GM19324 (cell line): ENCODE data around the gene SH3BP5.

Experiments used
- ATAC-seq: cut with Tn5 transposase; IDR thresholded peaks from one replicate; pipeline ENCODE4 v1.9.1; 2021; ENCODE audit warnings: mild to moderate bottlenecking, moderate library complexity; ENCODE audit not compliant: unreplicated experiment, low FRiP score

SH3BP5 gene

DNA sequence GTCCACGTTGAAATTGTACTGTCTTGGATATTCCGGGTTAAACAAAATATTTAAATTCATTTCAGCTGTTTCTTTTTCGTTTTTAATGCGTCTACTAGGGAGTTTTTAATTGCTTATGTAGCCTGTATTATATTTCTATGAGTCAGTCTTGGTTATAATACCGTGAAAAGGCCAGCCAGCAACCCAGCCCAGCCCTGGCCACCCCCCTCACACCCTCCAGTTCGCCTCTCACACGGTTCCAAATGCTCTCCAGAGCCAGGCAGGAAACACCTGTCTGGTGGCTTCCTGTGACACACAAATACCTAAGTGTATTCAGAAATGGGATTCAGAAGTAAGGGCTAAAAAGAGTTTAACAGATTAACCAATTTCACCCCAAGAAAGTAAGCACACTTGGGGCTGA lies 4.4 kb downstream of the SH3BP5 start:
- no peak for ATAC-seq

DNA sequence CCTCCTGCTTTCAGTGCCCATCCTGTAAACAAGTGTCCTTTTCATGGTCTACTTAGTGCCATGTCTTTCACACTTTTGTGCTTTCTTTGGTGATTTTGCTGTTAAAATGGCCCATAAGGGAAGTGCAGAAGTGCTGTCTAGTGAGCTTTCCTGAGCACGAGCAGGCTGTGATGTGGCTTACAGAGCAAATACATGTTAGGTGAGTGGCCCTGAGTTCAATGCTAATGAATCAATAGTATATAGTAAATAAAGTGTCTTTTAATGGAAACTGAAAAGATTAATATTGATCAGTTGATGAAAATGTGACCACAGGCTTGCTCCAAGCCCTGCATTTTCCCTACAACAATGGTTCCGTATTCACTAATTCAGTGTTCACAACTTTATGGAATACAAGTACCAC lies 5.7 kb downstream of the SH3BP5 start:
- no peak for ATAC-seq

- no peak for ATAC-seq
Measured at GRCh38 chr3:15326037-15326436, 6.3 kb downstream of the SH3BP5 start.

DNA sequence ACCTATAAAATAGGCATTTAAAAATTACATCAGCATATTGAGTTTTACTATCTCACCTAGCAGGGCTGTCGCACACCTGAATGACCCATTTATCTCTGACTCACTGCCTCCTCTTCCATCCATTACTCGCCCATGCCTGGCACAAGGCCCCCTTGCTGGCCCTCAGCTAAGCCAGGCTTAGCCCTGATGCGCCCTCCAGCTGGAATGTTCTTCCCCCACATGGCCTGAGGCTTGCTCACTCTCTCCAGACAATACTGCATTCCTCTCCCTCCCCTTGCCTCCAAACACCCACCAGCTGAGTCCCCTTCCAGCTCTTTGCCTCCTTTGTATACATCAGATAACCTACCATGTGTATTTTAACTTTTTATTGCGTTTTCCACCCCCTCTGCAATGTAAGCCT lies 7.2 kb downstream of the SH3BP5 start:
- no peak for ATAC-seq

- ATAC-seq = no peak
Measured at GRCh38 chr3:15324379-15324808, 8.0 kb downstream of the SH3BP5 start.

GRCh38 chr3:15323063-15323462 lies 9.3 kb downstream of the SH3BP5 start:
- ATAC-seq = no peak

DNA sequence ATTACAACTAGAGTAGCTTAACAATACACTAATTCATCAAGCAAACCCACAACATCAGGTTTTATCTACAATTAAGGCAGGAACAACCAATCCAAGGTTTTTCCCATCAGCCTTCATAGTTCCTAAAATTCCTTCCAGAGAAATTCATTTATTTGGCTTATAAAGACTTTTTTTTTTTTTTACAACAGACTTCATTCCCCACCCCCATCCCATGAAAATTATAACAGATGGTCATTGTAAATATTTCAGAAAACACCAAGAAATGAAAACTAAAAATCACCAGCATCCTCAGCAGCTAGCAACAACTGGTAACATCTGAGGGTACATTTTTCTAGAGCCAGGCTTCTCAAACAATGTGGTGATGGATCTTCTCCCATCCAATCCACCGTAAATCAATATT lies 11.0 kb downstream of the SH3BP5 start:
- no peak for ATAC-seq

DNA sequence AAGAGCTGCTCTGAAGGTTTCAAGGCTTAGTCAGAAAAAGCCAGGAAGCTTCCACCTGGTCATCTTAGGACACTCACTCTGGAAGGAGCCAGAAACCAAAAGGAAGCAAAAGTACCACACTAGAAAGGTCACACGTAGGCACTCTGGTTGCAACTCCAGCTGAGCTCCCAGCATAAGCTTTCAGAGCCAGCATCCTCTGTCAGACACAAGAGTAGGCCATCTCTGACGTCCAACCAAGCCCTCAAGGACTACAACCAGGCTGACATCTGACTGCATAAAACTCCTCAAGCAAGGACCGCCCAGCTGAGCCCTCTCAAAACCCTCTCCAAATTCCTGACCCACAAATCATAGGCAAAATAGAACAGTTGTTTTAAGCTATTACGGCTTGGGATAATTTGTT lies 12.8 kb downstream of the SH3BP5 start:
- no peak for ATAC-seq

DNA sequence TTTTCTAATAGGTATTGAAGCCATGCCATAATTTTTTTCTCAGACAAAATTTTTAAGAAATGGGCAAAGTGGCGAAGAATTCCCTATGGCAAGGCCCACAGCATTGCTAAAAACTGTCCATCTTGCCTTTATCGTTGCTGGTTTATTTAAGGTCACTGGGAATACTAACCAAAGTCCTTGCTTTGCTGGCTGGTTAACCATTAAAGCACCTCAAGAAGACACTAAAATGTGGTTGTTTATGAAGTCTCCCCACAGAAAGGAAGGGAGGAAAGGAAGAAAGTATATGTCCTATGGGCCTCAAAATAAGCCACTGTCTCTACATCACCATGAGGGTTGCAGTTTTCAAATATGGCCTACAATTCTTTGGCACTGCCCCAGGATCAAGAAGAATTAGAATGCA lies 13.2 kb downstream of the SH3BP5 start:
- ATAC-seq = no peak

DNA sequence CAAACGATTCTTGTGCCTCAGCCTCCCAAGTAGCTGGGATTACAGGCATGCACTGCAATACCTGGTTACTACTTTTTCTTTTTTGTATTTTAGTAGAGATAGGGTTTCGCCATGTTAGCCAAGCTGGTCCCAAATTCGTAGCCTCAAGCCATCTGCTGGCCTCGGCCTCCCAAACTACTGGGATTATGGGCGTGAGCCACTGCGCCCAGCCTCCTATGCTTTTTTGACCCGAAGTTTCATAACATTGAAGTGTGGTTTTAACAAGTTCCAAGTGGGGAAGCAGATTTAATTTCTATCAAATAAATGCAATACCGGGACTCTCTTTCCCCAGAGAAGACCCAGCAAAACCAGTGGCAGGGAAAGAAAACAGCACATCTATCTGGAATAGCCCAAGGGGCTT lies 13.7 kb downstream of the SH3BP5 start:
- ATAC-seq = no peak

DNA sequence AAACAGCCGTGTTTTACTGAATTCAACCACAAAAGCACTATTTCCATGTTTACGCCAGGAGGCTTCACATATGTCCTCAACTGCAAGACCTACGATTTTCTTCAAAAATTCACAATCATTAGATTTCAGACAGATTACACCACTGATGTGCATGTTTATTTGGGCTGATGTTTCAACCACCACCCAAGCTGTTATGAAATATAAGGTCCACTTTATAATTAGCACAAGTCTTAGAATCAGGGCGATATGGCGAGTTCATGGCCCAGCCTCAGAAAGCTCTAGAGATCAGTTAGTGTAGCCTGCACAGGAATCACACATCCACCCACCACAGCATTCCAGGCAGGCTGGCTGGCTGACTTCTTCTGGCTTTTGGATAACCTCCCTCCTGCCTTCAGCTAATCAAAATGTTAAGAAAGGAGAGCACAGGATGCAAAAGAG lies 15.4 kb downstream of the SH3BP5 start:
- no peak for ATAC-seq

DNA sequence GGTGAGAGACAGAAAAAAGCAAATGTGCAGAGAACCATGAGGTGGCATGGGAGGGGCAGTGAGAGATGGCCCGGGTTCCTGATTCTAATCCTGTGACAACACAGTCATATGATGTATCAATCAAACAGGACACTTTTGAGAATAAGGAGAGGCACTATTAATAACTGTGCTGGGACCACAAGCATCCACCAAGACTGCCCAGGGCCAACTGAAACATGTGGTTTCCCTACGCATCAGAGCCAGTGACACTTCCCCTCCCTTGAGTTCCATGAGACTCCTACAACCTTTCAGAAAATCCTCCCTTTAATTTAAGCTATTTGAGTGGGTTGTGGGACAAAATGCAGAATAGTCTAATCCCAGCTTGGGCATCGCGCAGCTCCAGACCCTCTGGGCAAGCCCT lies 17.4 kb downstream of the SH3BP5 start:
- no peak for ATAC-seq

- ATAC-seq = no peak
Measured at GRCh38 chr3:15314276-15314675, 18.1 kb downstream of the SH3BP5 start.

- no peak for ATAC-seq
Measured at GRCh38 chr3:15313461-15313860, 18.9 kb downstream of the SH3BP5 start.

DNA sequence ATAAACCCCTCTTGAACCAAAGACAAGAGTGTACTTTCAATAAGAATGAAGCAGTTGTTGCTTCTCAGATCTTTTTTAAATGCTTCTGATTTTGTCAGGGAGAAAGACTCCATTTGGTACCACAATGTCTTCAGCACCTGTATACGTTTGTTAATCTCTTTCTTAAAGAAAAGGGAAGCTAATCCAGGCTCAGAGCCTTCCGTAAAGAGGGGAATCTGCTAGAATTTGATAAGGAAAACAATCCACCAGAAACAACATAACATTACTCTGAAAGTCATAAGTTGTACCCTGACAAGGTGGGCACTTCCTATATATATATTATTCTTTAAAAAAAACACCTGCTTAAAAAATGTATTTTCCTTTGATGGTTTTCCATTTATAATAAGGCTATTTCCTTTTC lies 19.8 kb downstream of the SH3BP5 start:
- no peak for ATAC-seq

- no peak for ATAC-seq
Measured at GRCh38 chr3:15310491-15311370, 21.7 kb downstream of the SH3BP5 start.

DNA sequence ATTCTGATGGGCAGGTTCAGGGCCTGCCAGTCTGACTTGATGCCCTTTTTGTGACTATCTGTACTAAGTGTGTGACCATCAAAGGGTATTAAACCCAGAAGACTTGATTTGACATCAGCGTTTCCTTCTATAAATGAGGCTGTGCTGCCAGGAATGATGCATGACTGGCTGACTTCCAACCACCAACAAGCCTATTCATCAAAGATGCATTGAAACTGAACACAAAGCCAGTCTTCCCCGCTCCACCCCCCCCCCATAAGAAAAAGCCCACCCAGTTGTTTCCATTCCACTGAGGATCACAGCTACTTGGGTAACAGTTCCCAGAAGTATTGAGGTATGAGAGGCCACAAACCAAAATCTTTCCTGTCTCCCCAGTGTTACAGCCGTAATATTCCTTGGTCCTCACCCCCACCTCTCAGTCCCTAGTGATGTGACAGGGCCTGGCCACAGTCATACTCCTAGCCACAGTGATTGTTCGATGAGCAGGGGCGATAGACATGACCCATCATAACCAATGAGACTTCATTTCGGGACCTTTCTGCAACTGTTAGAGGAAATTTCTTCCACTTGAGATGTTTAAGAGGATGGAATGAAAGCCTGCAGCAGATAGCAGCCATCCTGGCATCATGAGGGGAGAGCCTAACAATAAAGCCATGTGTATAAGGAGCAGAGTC lies 22.6 kb downstream of the SH3BP5 start:
- no peak for ATAC-seq

- no peak for ATAC-seq
Measured at GRCh38 chr3:15307580-15307979, 24.8 kb downstream of the SH3BP5 start.

DNA sequence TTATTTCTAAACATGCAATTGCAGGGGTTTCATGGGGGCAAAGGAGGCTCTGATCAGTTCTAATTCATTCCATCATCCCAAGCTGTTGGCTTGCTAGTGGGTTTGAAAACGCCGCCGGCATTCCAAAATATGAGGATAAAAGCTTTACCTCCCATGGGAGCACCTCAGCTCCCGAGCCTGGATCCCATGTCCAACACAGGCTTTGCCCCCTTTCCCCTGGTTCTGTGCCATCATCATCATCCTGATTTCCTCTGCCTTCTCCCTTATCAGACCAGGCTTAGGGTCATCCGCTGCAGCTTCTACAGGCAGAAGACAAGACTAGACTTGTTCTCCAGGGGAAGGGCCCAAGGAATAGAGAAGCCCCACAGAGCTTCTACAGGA lies 25.4 kb downstream of the SH3BP5 start:
- no peak for ATAC-seq

DNA sequence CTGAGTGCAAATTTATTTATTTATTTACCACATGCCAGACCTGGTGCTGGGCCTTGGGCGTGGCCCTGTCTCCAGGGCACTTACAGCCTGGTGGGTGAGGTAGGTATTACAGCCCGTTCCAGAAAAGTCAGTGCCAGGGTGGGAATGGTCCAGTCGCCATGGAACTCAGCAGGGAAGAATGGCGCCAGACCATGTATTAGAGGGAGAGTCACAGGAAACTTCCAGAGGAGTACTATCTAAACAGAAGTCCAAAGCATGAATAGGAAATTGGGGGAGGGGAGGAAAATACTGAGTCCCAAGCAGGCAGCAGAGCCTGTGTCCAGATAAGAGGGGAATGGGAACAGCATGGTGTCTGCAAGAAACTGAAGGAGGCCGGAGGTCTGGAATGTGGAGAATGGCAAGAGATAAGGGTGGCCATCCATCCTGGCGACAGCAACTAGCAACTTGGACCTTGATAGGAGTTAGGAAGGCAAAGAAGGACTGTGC lies 27.0 kb downstream of the SH3BP5 start:
- no peak for ATAC-seq

- no peak for ATAC-seq
Measured at GRCh38 chr3:15303728-15304127, 28.7 kb downstream of the SH3BP5 start.

- ATAC-seq = no peak
Measured at GRCh38 chr3:15303216-15303615, 29.2 kb downstream of the SH3BP5 start.
